Heart left ventricle (tissue), 16 donors: Measurements from ENCODE around the gene USH1C. TPM values are rescaled to one million over a fixed set of nuclear protein-coding genes. Genes with fewer than 3 reads are reported as not detected.

Experiments
- ATAC-seq, 4 donors: fragments of 200-7000 bp; cut with Tn5 transposase; one replicate each; pipeline ENCODE4 v1.9.1; 2020 to 2022; ENCODE audit warnings: moderate library complexity in 4 of 4, mild to moderate bottlenecking in 3 of 4, moderate number of reproducible peaks in 1 of 4
- DNase-seq, 5 donors: peaks; one replicate each; pipeline ENCODE4 v3.0.0-alpha.2; 2020
- H3K27ac ChIP-seq, 12 donors: fragments of 200-600 bp; sonication (generic) in 4 of 12; one replicate each; pipeline versions ENCODE4 v1.5.0 to v1.8.0; 2016 to 2022; ENCODE audit warnings: mild to moderate bottlenecking in 2 of 12
- H3K27me3 ChIP-seq, 9 donors: fragments of 200-600 bp; sonication (generic) in 2 of 9; one replicate each; pipeline versions ENCODE4 v1.5.1 to v1.8.0; 2016 to 2022; ENCODE audit warnings: mild to moderate bottlenecking in 3 of 9
- H3K36me3 ChIP-seq, 9 donors: fragments of 200-600 bp; sonication (generic) in 2 of 9; one replicate each; pipeline versions ENCODE4 v1.5.0 to v1.8.0; 2018 to 2022; ENCODE audit warnings: mild to moderate bottlenecking in 2 of 9
- H3K4me1 ChIP-seq, 12 donors: fragments of 200-600 bp; sonication (generic) in 4 of 12; one replicate each; pipeline versions ENCODE4 v1.5.0 to v1.8.0; 2016 to 2022; ENCODE audit warnings: mild to moderate bottlenecking in 3 of 12
- H3K4me3 ChIP-seq, 12 donors: fragments of 200-600 bp; sonication (generic) in 4 of 12; one replicate each; pipeline versions ENCODE4 v1.5.0 to v1.8.0; 2017 to 2022; ENCODE audit warnings: mild to moderate bottlenecking in 9 of 12, moderate library complexity in 4 of 12
- H3K9me3 ChIP-seq, 12 donors: fragments of 200-600 bp; sonication (generic) in 4 of 12; one replicate each; pipeline versions ENCODE4 v1.5.0 to v1.8.0; 2016 to 2022; ENCODE audit warnings: mild to moderate bottlenecking in 1 of 12
- CTCF ChIP-seq, 12 donors: fragments of 200-600 bp; sonication (generic) in 4 of 12; IDR thresholded peaks; one replicate each; pipeline versions ENCODE4 v1.5.0 to v1.8.0; 2018 to 2022; ENCODE audit warnings: antibody characterized with exemption in 12 of 12, mild to moderate bottlenecking in 5 of 12
- POLR2A ChIP-seq, 2 donors: fragments of 450-650 bp; IDR thresholded peaks; one replicate each; pipeline ENCODE4 v1.6.1; 2017; ENCODE audit warnings: antibody characterized with exemption in 2 of 2, mild to moderate bottlenecking in 2 of 2, moderate library complexity in 2 of 2
- WGBS, 4 donors: extraction: QIAGEN DNeasy Blood & Tissue Kit in 2 of 4; methylation state at CpG; one replicate each; pipeline versions ENCODE4 v1.1.5 to v1.1.7; 2013 to 2018; 5-methylcytosine and 5-hydroxymethylcytosine counted together
- intact Hi-C, 10 donors: fragments of 100-400 bp; cut with DNase I; formaldehyde crosslinking; loops; one replicate each; pipeline versions ENCODE4 v1.11.1 to v1.14.2; 2022
- polyA plus RNA-seq, 2 donors: library from polyadenylated mRNA; stranded (reverse); fragments of 200-250 nt; gene quantifications; one replicate each; pipeline ENCODE4 v1.2.3, GENCODE V29; 2013
- total RNA-seq, 9 donors: library from RNA; depleted of rRNA in 2 of 9; stranded (reverse); fragments of >200 nt in 2 of 9; fragmentation: NEBNext Ultra II Directional in 3 of 9; extraction: Animal tissue kit (Norgen Biotek cat#: 25700) in 3 of 9; gene quantifications; one replicate each; pipeline versions ENCODE4 v1.1.0 to v1.2.4, GENCODE V29; 2016 to 2023
- donor health status: ischemic (EF 13 %, LVEDD 7.1; RV severe dilation, severe dysfunction).
- donor health status: healthy with polysubstance abuse.
- donor health status: DM: no; HTN: yes; CAD: no.
- donor health status: DM: no; HTN: no; CAD: no.
- donor health status: ischemic (EF 25% LVEDD 6.9; RV normal size, moderate dysfunction).
- donor health status: ischemic (EF 25% LVEDD 5.7; RV mildly dilated, moderate dysfunction).
- donor health status: healthy.
- donor health status: DM: yes; HTN: yes; CAD: no.
- donor health status: ischemic (EF 35%, LVEDD 5.7; RV mildly dilated, moderate dysfunction).
- donor health status: nonischemic (EF 11% LVEDD 7.7; RV severe dilation, severe dysfunction).
- donor health status: DM: yes; HTN: yes; CAD: no.
- donor health status: PGD.
- donor health status: ischemic (EF 29% LVEDD 5.4; RV normal size, mild dysfunction).
- donor health status: nonischemic (EF 23%, LVEDD 6.1; RV moderate dilation, normal function).

The USH1C gene
- total and polyA plus RNA-seq, 11 donors, result 0.06 to 0.23 (median 0.16) TPM; not detected in 8

DNA sequence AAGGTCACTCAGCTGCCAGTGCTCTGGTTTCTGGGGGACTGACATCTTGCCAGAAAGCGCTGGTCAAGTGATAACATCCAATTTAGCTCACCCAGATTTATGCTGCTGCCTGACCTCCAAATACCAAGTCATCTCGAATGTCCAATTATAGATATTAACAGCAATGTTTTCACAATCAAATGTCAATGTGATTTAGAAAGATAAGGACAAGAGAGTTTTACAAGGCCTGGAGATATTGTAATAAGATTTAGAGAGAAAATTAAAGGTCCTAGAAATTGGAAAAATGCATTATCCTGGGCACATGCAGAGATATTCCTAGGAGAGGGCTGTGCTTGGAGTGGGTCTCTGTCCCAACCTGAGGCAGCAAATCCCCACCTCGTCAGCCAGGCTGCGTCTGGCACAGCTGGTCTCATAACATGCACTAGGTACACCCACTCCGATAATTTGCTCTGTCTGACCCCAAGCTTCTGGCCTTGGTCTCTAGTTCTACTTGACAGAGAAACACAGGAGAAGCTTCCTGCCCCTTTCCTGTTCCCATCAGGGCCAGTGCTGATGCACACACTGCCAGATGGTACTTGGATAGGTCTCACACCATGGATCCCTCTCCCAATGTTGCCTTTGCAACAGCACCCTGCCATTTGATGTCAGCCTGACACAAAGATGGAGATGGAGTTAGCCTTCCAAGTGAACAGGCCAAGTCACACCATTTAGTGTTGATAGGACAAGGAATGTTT, 28.6 kb downstream of the USH1C start:
- Histone ChIP-seq H3K27me3 (no peaks in the 10 kb centered on the region), H3K9me3 (no peaks in the 10 kb centered on the region), H3K27ac (no peak overlapping the region), H3K4me1 (no peaks in the 10 kb centered on the region), H3K4me3 (no peak overlapping the region), H3K36me3 (no peaks in the 10 kb centered on the region)
- whole genome bisulfite sequencing, 4 donors, result 64 to 74% (median 69%) methylated on average over 5 of the region's 5 CpGs
- DNase-seq (no peak), ATAC-seq (no peak)
- TF ChIP-seq POLR2A (IDR thresholded peaks at IDR 0.05) (no peak), CTCF (IDR thresholded peaks at IDR 0.05) (no peak)
- intact Hi-C loops, result no loop called here

GRCh38 chr11:17514476-17514875, 29.7 kb downstream of the USH1C start:
- Histone ChIP-seq H3K27me3 (no peaks in the 10 kb centered on the region), H3K36me3 (no peaks in the 10 kb centered on the region), H3K4me1 (no peaks in the 10 kb centered on the region), H3K9me3 (no peaks in the 10 kb centered on the region), H3K27ac (no peak overlapping the region), H3K4me3 (no peak overlapping the region)
- 74 to 82% (median 80%) methylated on average over 4 of the region's 4 CpGs for WGBS, 4 donors
- ATAC-seq, result no peak
- no peak for DNase-seq
- intact Hi-C loops, result no loop called here
- TF ChIP-seq CTCF (IDR thresholded peaks at IDR 0.05), result no peak
- TF ChIP-seq POLR2A (IDR thresholded peaks at IDR 0.05), result no peak

- Histone ChIP-seq H3K9me3 (no peaks in the 10 kb centered on the region), H3K36me3 (no peaks in the 10 kb centered on the region), H3K27me3 (no peaks in the 10 kb centered on the region), H3K4me1 (peaks cover 0 to 4% (median 1%) of the 10 kb centered on the region in 12 donors), H3K27ac (no peak overlapping the region), H3K4me3 (no peak overlapping the region)
- ATAC-seq, result no peak
- intact Hi-C loops, result no loop called here
- TF ChIP-seq CTCF (IDR thresholded peaks at IDR 0.05), result no peak
- no peak for TF ChIP-seq POLR2A (IDR thresholded peaks at IDR 0.05)
- WGBS, 4 donors, result 80 to 84% (median 81%) methylated on average over 1 of the region's 1 CpG
- DNase-seq, result no peak
Observed at GRCh38 chr11:17513853-17514252, 30.4 kb downstream of the USH1C start.

- TF ChIP-seq POLR2A (IDR thresholded peaks at IDR 0.05), result no peak
- Histone ChIP-seq H3K27me3 (no peaks in the 10 kb centered on the region), H3K36me3 (no peaks in the 10 kb centered on the region), H3K9me3 (no peaks in the 10 kb centered on the region), H3K27ac (no peak overlapping the region), H3K4me3 (no peak overlapping the region), H3K4me1 (peaks cover 0 to 19% (median 12%) of the 10 kb centered on the region in 12 donors)
- 21 to 37% (median 30%) methylated on average over 2 of the region's 2 CpGs for WGBS, 4 donors
- ATAC-seq (no peak), DNase-seq (no peak)
- intact Hi-C loops, result no loop called here
Observed at GRCh38 chr11:17512101-17512500, 32.1 kb downstream of the USH1C start.

DNA sequence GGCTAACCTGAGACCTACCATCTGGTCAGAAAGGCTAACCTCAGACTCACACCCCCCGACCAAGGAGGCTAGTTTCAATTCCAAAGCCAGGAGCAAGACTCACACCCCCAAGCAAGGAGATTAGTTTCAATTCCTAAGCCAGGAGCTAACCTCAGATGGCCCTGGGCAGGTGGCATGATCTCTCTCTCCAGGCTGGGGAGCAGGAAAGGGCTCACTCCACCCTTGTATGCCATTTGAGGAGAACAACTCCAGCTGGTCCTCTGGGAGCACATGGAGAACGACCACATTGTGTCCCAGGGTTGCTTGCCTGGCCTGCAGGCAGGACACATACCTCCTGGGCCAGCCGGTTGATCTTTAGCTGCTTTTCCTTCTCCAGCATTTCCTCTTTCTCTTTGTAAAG, 32.6 kb downstream of the USH1C start:
- H3K27me3 ChIP-seq, result no peaks in the 10 kb centered on the region
- H3K4me3 ChIP-seq, result no peak overlapping the region
- DNase-seq (no peak), ATAC-seq (no peak)
- no peak for TF ChIP-seq POLR2A (IDR thresholded peaks at IDR 0.05)
- TF ChIP-seq CTCF (IDR thresholded peaks at IDR 0.05), result no peak
- peaks cover 0 to 19% (median 12%) of the 10 kb centered on the region in 12 donors for H3K4me1 ChIP-seq
- H3K36me3 ChIP-seq, result no peaks in the 10 kb centered on the region
- H3K9me3 ChIP-seq, result no peaks in the 10 kb centered on the region
- no peak overlapping the region for H3K27ac ChIP-seq
- WGBS, 4 donors, result 42 to 65% (median 57%) methylated on average over 2 to 3 of the region's 3 CpGs
- intact Hi-C loops, result no loop called here
